K562 (cell line): ENCODE data around the gene SRPX. TPM values are rescaled to one million over a fixed set of nuclear protein-coding genes. Genes with fewer than 3 reads are reported as not detected.

Source experiments
- CEBPZ ChIP-seq: fragments of 150-350 bp; IDR thresholded peaks from 2 replicates; pipeline ENCODE4 v1.6.1; 2014; ENCODE audit warnings: low read depth, mild to moderate bottlenecking, low read length, borderline replicate concordance
- HDAC3 ChIP-seq: fragments of 450-650 bp; IDR thresholded peaks from 2 replicates; pipeline ENCODE4 v1.6.1; 2018; ENCODE audit warnings: borderline replicate concordance, mild to moderate bottlenecking, moderate library complexity; ENCODE audit not compliant: partially characterized antibody
- ZBTB26 ChIP-seq: fragments of 450-650 bp; formaldehyde crosslinking; IDR thresholded peaks from 2 replicates; pipeline ENCODE4 v1.4.0; 2022; ENCODE audit warnings: missing genetic modification characterization
- ZKSCAN3 ChIP-seq: fragments of 250-450 bp; sonication (Bioruptor Pico); IDR thresholded peaks from 2 replicates; pipeline ENCODE4 v1.4.0; 2020
- polyA plus RNA-seq, 8 experiments: library from polyadenylated mRNA; depleted of rRNA in 4 of 8; stranded (reverse) in 5 of 8; unstranded in 3 of 8; fragments of >200 nt; fragmentation: Nextera tagmentation in 2 of 8; fragmentation: Illumina TruSeq in 1 of 8; extraction: Ambion mirVana in 2 of 8; extraction: Trizol in 1 of 8; gene quantifications; 2 replicates each; pipeline versions ENCODE4 v1.2.1 to v1.2.3, GENCODE V29; 2011 to 2014; ENCODE audit warnings: inconsistent platforms in 1 of 8, missing spikeins in 1 of 8
- total RNA-seq, 7 experiments: library from RNA; depleted of rRNA in 6 of 7; stranded (reverse); fragments of >200 nt in 6 of 7; fragmentation: Illumina TruSeq in 2 of 7; extraction: Trizol in 2 of 7; gene quantifications; 2 replicates each; pipeline versions ENCODE4 v1.2.1 to v1.2.3, GENCODE V29; 2011 to 2021; ENCODE audit warnings: low replicate concordance in 1 of 7
- TF ChIP-seq, protein P1 (sequence below): IDR thresholded peaks from 2 replicates; pipeline ENCODE4 v1.6.1; 2014; ENCODE audit warnings: antibody characterized with exemption

The SRPX gene
- total and polyA plus RNA-seq, 9 of the 15 experiments (the other 6 are each of a cell fraction or from before 2014, with no cell fraction given), result 0.11 to 0.77 (median 0.38) TPM; not detected in 2

GRCh38 chrX:38154818-38155217, 65.9 kb downstream of the SRPX start (continued):
- TF ChIP-seq CEBPZ, result no peak
- no peak for TF ChIP-seq ZBTB26 (CRISPR knock-in tag)
- TF ChIP-seq ZKSCAN3 (CRISPR knock-in tag), result no peak
- TF ChIP-seq HDAC3, result no peak
- TF ChIP-seq, protein P1, sequence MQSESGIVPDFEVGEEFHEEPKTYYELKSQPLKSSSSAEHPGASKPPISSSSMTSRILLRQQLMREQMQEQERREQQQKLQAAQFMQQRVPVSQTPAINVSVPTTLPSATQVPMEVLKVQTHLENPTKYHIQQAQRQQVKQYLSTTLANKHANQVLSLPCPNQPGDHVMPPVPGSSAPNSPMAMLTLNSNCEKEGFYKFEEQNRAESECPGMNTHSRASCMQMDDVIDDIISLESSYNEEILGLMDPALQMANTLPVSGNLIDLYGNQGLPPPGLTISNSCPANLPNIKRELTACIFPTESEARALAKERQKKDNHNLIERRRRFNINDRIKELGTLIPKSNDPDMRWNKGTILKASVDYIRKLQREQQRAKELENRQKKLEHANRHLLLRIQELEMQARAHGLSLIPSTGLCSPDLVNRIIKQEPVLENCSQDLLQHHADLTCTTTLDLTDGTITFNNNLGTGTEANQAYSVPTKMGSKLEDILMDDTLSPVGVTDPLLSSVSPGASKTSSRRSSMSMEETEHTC, result no peak
